GM23338 (cell line): ENCODE data around the gene GRIFIN. TPM values are rescaled to one million over a fixed set of nuclear protein-coding genes. Genes with fewer than 3 reads are reported as not detected.

Experiments used
- ATAC-seq: fragments of 200-7000 bp; cut with Tn5 transposase; 3 replicates; pipeline ENCODE4 v1.9.1; 2020
- DNase-seq: peaks from one replicate; pipeline ENCODE4 v3.0.0-alpha.2; 2015; ENCODE audit warnings: low spot score
- H2AFZ ChIP-seq: fragments of 200-600 bp; sonication (generic); 2 replicates; pipeline ENCODE4 v1.8.0; 2016; ENCODE audit warnings: antibody characterized with exemption, mild to moderate bottlenecking, moderate library complexity
- H3F3A ChIP-seq: fragments of 200-600 bp; sonication (generic); replicated peaks from 2 replicates; pipeline ENCODE4 v1.8.0; 2017; ENCODE audit warnings: antibody characterized with exemption, mixed run types, low read depth
- H3K27ac ChIP-seq: fragments of 200-600 bp; sonication (generic); 2 replicates; pipeline ENCODE4 v1.6.1; 2016; ENCODE audit warnings: low read depth
- H3K27me3 ChIP-seq: fragments of 200-600 bp; sonication (generic); 2 replicates; pipeline ENCODE4 v1.8.0; 2016; ENCODE audit warnings: mild to moderate bottlenecking, mixed run types, moderate library complexity; ENCODE audit not compliant: insufficient read depth
- H3K36me3 ChIP-seq: fragments of 200-600 bp; sonication (generic); 2 replicates; pipeline ENCODE4 v1.8.0; 2016; ENCODE audit warnings: mild to moderate bottlenecking; ENCODE audit not compliant: insufficient read depth
- H3K4me1 ChIP-seq: fragments of 200-600 bp; sonication (generic); 2 replicates; pipeline ENCODE4 v1.8.0; 2016; ENCODE audit warnings: mild to moderate bottlenecking, moderate library complexity; ENCODE audit not compliant: insufficient read depth
- H3K4me2 ChIP-seq: fragments of 200-600 bp; sonication (generic); 2 replicates; pipeline ENCODE4 v1.7.1; 2017; ENCODE audit warnings: mixed run types
- H3K4me3 ChIP-seq: fragments of 200-600 bp; sonication (generic); 2 replicates; pipeline ENCODE4 v1.6.1; 2016; ENCODE audit warnings: mixed run types
- H3K79me2 ChIP-seq: fragments of 200-600 bp; sonication (generic); replicated peaks from 2 replicates; pipeline ENCODE4 v1.8.0; 2017; ENCODE audit warnings: mild to moderate bottlenecking; ENCODE audit not compliant: insufficient read depth
- H3K9me2 ChIP-seq: fragments of 200-600 bp; sonication (generic); 2 replicates; pipeline ENCODE4 v1.8.0; 2017; ENCODE audit not compliant: insufficient read depth
- H4K20me1 ChIP-seq: fragments of 200-600 bp; sonication (generic); replicated peaks from 2 replicates; pipeline ENCODE4 v1.8.0; 2017; ENCODE audit warnings: mild to moderate bottlenecking; ENCODE audit not compliant: insufficient read depth
- H3K27ac Mint-ChIP-seq: 2 replicates; pipeline ENCODE4 v1.8.0; 2020; ENCODE audit warnings: inconsistent platforms, mild to moderate bottlenecking, moderate library complexity, mixed read lengths
- H3K27me3 Mint-ChIP-seq: 3 replicates; pipeline ENCODE4 v1.8.0; 2022; ENCODE audit warnings: low read depth, mild to moderate bottlenecking, moderate library complexity, mixed read lengths, inconsistent platforms; ENCODE audit not compliant: insufficient read depth, poor library complexity
- H3K36me3 Mint-ChIP-seq: 3 replicates; pipeline ENCODE4 v1.8.0; 2021; ENCODE audit warnings: low read depth, mild to moderate bottlenecking, inconsistent platforms, moderate library complexity, mixed read lengths
- H3K4me1 Mint-ChIP-seq: 3 replicates; pipeline ENCODE4 v1.8.0; 2020; ENCODE audit warnings: mild to moderate bottlenecking, inconsistent platforms, mixed read lengths
- H3K4me3 Mint-ChIP-seq: 3 replicates; pipeline ENCODE4 v1.8.0; 2021; ENCODE audit warnings: moderate library complexity, mild to moderate bottlenecking, inconsistent platforms, mixed read lengths
- H3K9me3 Mint-ChIP-seq: 3 replicates; pipeline ENCODE4 v1.8.0; 2020; ENCODE audit warnings: moderate library complexity, mild to moderate bottlenecking, inconsistent platforms, mixed read lengths
- CREB1 ChIP-seq: fragments of 250-450 bp; sonication (Bioruptor Pico); IDR thresholded peaks from 2 replicates; pipeline ENCODE4 v1.5.0; 2020; ENCODE audit warnings: low read depth, mild to moderate bottlenecking, moderate library complexity
- EZH2 ChIP-seq: fragments of 200-600 bp; sonication (generic); IDR thresholded peaks from one replicate; pipeline ENCODE4 v1.8.0; 2017; ENCODE audit warnings: antibody characterized with exemption, mild to moderate bottlenecking, low read depth; ENCODE audit not compliant: unreplicated experiment
- EZH2phosphoT487 ChIP-seq: fragments of 200-600 bp; sonication (generic); IDR thresholded peaks from one replicate; pipeline ENCODE4 v1.8.1; 2018; ENCODE audit warnings: antibody characterized with exemption; ENCODE audit not compliant: unreplicated experiment
- JUNB ChIP-seq: IDR thresholded peaks from one replicate; pipeline ENCODE4 v1.6.1; 2016; ENCODE audit warnings: antibody characterized with exemption; ENCODE audit not compliant: unreplicated experiment
- NANOG ChIP-seq: IDR thresholded peaks from 2 replicates; pipeline ENCODE4 v1.6.1; 2016; ENCODE audit warnings: antibody characterized with exemption, borderline replicate concordance
- POLR2AphosphoS5 ChIP-seq: IDR thresholded peaks from 2 replicates; pipeline ENCODE4 v1.6.1; 2016; ENCODE audit warnings: antibody characterized with exemption, low read depth
- STAT1 ChIP-seq: IDR thresholded peaks from one replicate; pipeline ENCODE4 v1.6.1; 2016; ENCODE audit warnings: antibody characterized with exemption; ENCODE audit not compliant: unreplicated experiment
- ZNF114 ChIP-seq: fragments of 250-450 bp; sonication (Bioruptor Pico); IDR thresholded peaks from 2 replicates; pipeline ENCODE4 v1.5.0; 2020; ENCODE audit warnings: mild to moderate bottlenecking, moderate library complexity
- ZNF331 ChIP-seq: fragments of 250-450 bp; sonication (Bioruptor Pico); IDR thresholded peaks from 2 replicates; pipeline ENCODE4 v1.5.0; 2020; ENCODE audit warnings: low read depth, mild to moderate bottlenecking, moderate library complexity
- polyA plus RNA-seq: library from polyadenylated mRNA; unstranded; fragments of >200 nt; fragmentation: Nextera tagmentation; extraction: Ambion mirVana; gene quantifications from 2 replicates; pipeline ENCODE4 v1.2.1, GENCODE V29; 2016
- total RNA-seq: library from RNA; depleted of rRNA; stranded (reverse); fragments of >200 nt; shearing (Covaris generic); gene quantifications from 2 replicates; pipeline ENCODE4 v1.2.3, GENCODE V29; 2014
- TF ChIP-seq, protein P1 (sequence below), 2 experiments: fragments of 200-600 bp in 1 of 2; sonication (generic) in 1 of 2; conservative IDR thresholded peaks; 2 replicates each; pipeline versions ENCODE4 v1.5.1 to v1.6.1; 2016 to 2017; ENCODE audit warnings: antibody characterized with exemption in 2 of 2, low read depth in 2 of 2, mild to moderate bottlenecking in 2 of 2, moderate library complexity in 1 of 2
- TF ChIP-seq, protein P2 (sequence below): fragments of 250-450 bp; sonication (Bioruptor Pico); IDR thresholded peaks from 2 replicates; pipeline ENCODE4 v1.5.0; 2020; ENCODE audit warnings: mild to moderate bottlenecking, moderate library complexity

The GRIFIN gene
- total and polyA plus RNA-seq, 2 experiments from 2014 or later: not detected

DNA sequence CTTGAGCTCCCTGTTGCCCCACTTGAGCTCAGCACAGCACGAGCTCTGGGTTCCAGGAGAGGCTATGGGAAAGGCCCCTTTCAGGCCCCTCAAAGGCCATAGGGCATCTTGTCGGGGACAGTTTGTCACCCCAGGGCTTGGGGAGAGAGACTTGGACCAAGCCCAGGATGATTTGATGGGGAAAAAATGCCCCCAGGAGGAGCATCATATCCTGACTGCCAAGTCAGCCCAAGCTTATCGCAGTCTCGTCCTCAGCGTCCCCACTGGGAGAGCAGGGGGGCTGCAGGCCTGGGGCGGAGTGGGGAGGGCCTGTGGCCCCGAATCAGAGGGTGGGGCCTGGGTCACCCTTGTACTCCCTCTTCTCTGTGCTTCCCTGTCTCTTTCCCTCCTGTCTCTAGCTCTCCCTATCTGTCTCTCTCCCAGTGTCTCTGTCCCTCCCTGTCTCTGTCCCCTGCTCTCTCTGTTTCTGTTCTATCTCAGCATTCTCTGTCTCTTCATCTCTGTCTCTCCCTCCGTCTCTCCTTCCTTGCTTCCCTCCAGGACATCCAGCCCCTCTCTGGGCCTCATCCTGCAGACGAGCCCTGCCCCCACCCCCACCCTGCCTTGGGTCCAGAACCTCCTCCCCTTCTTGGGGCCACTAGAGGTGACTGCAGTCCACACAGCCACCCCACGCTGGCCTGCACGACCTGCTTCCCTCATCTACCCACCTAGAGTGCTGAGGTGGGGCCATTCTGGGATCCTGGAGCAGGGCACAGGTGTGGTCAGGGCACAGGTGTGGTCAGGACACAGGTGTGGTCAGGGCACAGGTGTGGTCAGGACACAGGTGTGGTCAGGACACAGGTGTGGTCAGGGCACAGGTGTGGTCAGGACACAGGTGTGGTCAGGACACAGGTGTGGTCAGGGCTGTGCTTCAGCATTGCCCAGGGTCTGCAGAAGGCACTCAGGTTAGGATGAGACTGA lies 17.3 kb upstream of the GRIFIN start:
- peaks cover 3% of the 10 kb centered on the region; the same call in 2 of the 3 replicates for H3K9me3 Mint-ChIP-seq
- no peaks in the 10 kb centered on the region for H3K79me2 ChIP-seq
- no peak overlapping the region for H3K4me2 ChIP-seq
- no peak overlapping the region for H2AFZ ChIP-seq
- DNase-seq: no peak
- no peaks in the 10 kb centered on the region; the same call in 1 of the 3 replicates for H3K36me3 Mint-ChIP-seq
- H3K4me1 Mint-ChIP-seq: peaks cover 24% of the 10 kb centered on the region; the same call in 2 of the 3 replicates
- no peaks in the 10 kb centered on the region for H3K9me2 ChIP-seq
- no peak for ATAC-seq
- no peak overlapping the region for H3K4me3 ChIP-seq
- no peak overlapping the region for H3K27ac ChIP-seq
- peaks cover 13% of the 10 kb centered on the region for H3K27me3 Mint-ChIP-seq
- no peaks in the 10 kb centered on the region for H3K27me3 ChIP-seq
- H3K27ac Mint-ChIP-seq: no peak overlapping the region
- H3K4me3 Mint-ChIP-seq: no peak overlapping the region; the same call in 2 of the 3 replicates
- no peaks in the 10 kb centered on the region for H3K36me3 ChIP-seq
- TF ChIP-seq CREB1 (CRISPR knock-in tag): no peak
- TF ChIP-seq POLR2AphosphoS5: no peak
- TF ChIP-seq, protein P1, sequence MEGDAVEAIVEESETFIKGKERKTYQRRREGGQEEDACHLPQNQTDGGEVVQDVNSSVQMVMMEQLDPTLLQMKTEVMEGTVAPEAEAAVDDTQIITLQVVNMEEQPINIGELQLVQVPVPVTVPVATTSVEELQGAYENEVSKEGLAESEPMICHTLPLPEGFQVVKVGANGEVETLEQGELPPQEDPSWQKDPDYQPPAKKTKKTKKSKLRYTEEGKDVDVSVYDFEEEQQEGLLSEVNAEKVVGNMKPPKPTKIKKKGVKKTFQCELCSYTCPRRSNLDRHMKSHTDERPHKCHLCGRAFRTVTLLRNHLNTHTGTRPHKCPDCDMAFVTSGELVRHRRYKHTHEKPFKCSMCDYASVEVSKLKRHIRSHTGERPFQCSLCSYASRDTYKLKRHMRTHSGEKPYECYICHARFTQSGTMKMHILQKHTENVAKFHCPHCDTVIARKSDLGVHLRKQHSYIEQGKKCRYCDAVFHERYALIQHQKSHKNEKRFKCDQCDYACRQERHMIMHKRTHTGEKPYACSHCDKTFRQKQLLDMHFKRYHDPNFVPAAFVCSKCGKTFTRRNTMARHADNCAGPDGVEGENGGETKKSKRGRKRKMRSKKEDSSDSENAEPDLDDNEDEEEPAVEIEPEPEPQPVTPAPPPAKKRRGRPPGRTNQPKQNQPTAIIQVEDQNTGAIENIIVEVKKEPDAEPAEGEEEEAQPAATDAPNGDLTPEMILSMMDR (conservative IDR thresholded peaks at IDR 0.05; ENCODE audit: low read depth in 2 of 2): no peak
- TF ChIP-seq, protein P2, sequence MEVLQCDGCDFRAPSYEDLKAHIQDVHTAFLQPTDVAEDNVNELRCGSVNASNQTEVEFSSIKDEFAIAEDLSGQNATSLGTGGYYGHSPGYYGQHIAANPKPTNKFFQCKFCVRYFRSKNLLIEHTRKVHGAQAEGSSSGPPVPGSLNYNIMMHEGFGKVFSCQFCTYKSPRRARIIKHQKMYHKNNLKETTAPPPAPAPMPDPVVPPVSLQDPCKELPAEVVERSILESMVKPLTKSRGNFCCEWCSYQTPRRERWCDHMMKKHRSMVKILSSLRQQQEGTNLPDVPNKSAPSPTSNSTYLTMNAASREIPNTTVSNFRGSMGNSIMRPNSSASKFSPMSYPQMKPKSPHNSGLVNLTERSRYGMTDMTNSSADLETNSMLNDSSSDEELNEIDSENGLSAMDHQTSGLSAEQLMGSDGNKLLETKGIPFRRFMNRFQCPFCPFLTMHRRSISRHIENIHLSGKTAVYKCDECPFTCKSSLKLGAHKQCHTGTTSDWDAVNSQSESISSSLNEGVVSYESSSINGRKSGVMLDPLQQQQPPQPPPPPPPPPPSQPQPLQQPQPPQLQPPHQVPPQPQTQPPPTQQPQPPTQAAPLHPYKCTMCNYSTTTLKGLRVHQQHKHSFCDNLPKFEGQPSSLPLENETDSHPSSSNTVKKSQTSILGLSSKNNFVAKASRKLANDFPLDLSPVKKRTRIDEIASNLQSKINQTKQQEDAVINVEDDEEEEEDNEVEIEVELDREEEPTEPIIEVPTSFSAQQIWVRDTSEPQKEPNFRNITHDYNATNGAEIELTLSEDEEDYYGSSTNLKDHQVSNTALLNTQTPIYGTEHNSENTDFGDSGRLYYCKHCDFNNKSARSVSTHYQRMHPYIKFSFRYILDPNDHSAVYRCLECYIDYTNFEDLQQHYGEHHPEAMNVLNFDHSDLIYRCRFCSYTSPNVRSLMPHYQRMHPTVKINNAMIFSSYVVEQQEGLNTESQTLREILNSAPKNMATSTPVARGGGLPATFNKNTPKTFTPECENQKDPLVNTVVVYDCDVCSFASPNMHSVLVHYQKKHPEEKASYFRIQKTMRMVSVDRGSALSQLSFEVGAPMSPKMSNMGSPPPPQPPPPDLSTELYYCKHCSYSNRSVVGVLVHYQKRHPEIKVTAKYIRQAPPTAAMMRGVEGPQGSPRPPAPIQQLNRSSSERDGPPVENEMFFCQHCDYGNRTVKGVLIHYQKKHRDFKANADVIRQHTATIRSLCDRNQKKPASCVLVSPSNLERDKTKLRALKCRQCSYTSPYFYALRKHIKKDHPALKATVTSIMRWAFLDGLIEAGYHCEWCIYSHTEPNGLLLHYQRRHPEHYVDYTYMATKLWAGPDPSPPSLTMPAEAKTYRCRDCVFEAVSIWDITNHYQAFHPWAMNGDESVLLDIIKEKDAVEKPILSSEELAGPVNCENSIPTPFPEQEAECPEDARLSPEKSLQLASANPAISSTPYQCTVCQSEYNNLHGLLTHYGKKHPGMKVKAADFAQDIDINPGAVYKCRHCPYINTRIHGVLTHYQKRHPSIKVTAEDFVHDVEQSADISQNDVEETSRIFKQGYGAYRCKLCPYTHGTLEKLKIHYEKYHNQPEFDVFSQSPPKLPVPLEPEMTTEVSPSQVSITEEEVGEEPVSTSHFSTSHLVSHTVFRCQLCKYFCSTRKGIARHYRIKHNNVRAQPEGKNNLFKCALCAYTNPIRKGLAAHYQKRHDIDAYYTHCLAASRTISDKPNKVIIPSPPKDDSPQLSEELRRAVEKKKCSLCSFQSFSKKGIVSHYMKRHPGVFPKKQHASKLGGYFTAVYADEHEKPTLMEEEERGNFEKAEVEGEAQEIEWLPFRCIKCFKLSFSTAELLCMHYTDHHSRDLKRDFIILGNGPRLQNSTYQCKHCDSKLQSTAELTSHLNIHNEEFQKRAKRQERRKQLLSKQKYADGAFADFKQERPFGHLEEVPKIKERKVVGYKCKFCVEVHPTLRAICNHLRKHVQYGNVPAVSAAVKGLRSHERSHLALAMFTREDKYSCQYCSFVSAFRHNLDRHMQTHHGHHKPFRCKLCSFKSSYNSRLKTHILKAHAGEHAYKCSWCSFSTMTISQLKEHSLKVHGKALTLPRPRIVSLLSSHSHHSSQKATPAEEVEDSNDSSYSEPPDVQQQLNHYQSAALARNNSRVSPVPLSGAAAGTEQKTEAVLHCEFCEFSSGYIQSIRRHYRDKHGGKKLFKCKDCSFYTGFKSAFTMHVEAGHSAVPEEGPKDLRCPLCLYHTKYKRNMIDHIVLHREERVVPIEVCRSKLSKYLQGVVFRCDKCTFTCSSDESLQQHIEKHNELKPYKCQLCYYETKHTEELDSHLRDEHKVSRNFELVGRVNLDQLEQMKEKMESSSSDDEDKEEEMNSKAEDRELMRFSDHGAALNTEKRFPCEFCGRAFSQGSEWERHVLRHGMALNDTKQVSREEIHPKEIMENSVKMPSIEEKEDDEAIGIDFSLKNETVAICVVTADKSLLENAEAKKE (CRISPR knock-in tag): no peak
- no peak for TF ChIP-seq ZNF114
- TF ChIP-seq ZNF331 (CRISPR knock-in tag): no peak
- TF ChIP-seq EZH2phosphoT487: no peak
- no peak for TF ChIP-seq EZH2
- no peak for TF ChIP-seq STAT1
- no peak for TF ChIP-seq NANOG
- TF ChIP-seq JUNB: no peak
- H4K20me1 ChIP-seq: no peaks in the 10 kb centered on the region
- no peaks in the 10 kb centered on the region for H3F3A ChIP-seq
- peaks cover 4% of the 10 kb centered on the region; the same call in 1 of the 2 replicates for H3K4me1 ChIP-seq
